Upper lobe of left lung (tissue), 6 donors: ENCODE data around the gene ERBIN. TPM values are rescaled to one million over a fixed set of nuclear protein-coding genes. Genes with fewer than 3 reads are reported as not detected.

Experiments
- ATAC-seq, 2 donors: fragments of 200-7000 bp; cut with Tn5 transposase; one replicate each; pipeline ENCODE4 v1.9.1; 2022; ENCODE audit warnings: mild to moderate bottlenecking in 2 of 2, moderate library complexity in 2 of 2; ENCODE audit not compliant: low FRiP score in 2 of 2
- DNase-seq, 2 donors: peaks; one replicate each; pipeline ENCODE4 v3.0.0-alpha.2; 2019 to 2020
- H3K27ac ChIP-seq, 4 donors: fragments of 200-600 bp; sonication (generic); one replicate each; pipeline ENCODE4 v1.5.1; 2016 to 2019
- H3K27me3 ChIP-seq, 4 donors: fragments of 200-600 bp; sonication (generic); one replicate each; pipeline ENCODE4 v1.5.1; 2017 to 2019
- H3K36me3 ChIP-seq, 4 donors: fragments of 200-600 bp; sonication (generic); one replicate each; pipeline ENCODE4 v1.5.1; 2016 to 2019
- H3K4me1 ChIP-seq, 4 donors: fragments of 200-600 bp; sonication (generic); one replicate each; pipeline ENCODE4 v1.5.1; 2018 to 2019
- H3K4me3 ChIP-seq, 4 donors: fragments of 200-600 bp; sonication (generic); one replicate each; pipeline ENCODE4 v1.5.1; 2017 to 2019; ENCODE audit warnings: mild to moderate bottlenecking in 2 of 4, moderate library complexity in 1 of 4
- H3K9me3 ChIP-seq, 4 donors: fragments of 200-600 bp; sonication (generic); one replicate each; pipeline ENCODE4 v1.5.1; 2018 to 2019
- EP300 ChIP-seq, 4 donors: sonication (generic); formaldehyde crosslinking; IDR thresholded peaks; one replicate each; pipeline ENCODE4 v1.5.1; 2017; ENCODE audit warnings: antibody characterized with exemption in 4 of 4, control low read depth in 2 of 4
- POLR2A ChIP-seq, 4 donors: fragments of 450-650 bp; IDR thresholded peaks; one replicate each; pipeline ENCODE4 v1.5.1; 2016 to 2017; ENCODE audit warnings: antibody characterized with exemption in 4 of 4, mild to moderate bottlenecking in 2 of 4
- POLR2AphosphoS5 ChIP-seq, 2 donors: sonication (generic); formaldehyde crosslinking; IDR thresholded peaks; one replicate each; pipeline ENCODE4 v1.5.1; 2017; ENCODE audit warnings: antibody characterized with exemption in 2 of 2
- WGBS, 2 donors: methylation state at CpG; one replicate each; pipeline ENCODE4 v1.1.5; 2017 to 2018; 5-methylcytosine and 5-hydroxymethylcytosine counted together
- total RNA-seq, 6 donors: library from RNA; depleted of rRNA in 4 of 6; stranded (reverse); fragments of >200 nt in 4 of 6; gene quantifications; one replicate each; pipeline versions ENCODE4 v1.1.0 to v1.2.1, GENCODE V29; 2016 to 2021
- TF ChIP-seq, protein P1 (sequence below), 6 experiments: fragments of 450-650 bp in 4 of 6; fragments of 200-600 bp in 2 of 6; sonication (generic) in 2 of 6; IDR thresholded peaks; one replicate each; pipeline ENCODE4 v1.5.1; 2016 to 2019; ENCODE audit warnings: antibody characterized with exemption in 6 of 6
- donor health status: DM: no; HTN: no; CAD: no; lungs with moderate emphysema.
- donor health status: DM: no; HTN: yes; CAD: no; lungs with severe emphysema.

ERBIN gene
- total RNA-seq, 6 donors from 2014 or later, result 21.0 to 111 (median 58.2) TPM

DNA sequence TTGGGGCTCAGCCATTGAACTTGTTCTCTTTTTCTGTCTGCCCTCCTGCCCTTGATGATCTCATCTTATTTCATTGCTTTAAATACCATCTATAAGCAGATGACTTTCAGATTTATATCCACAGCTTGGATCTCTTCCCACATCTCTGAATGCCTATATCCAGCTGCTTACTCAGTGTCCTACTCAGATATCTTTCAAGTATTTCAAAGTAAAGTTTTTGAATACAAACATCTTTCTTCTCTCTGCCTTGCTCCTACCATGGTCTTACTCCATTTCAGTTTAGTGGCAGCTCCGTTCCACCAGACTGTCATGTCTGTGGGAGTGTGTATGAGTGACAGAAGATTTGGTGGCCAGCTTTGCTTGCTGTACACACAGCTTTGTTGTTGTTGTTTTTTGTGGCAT is 59.7 kb downstream of the ERBIN start:
- 70 to 77% methylated on average over 1 of the region's 1 CpG for WGBS, 2 donors
- H3K27ac ChIP-seq, result no peak overlapping the region
- DNase-seq, result no peak
- no peak for ATAC-seq
- TF ChIP-seq EP300 (IDR thresholded peaks at IDR 0.05) (no peak), POLR2A (IDR thresholded peaks at IDR 0.05) (no peak), POLR2AphosphoS5 (IDR thresholded peaks at IDR 0.05) (no peak)
- TF ChIP-seq, protein P1, sequence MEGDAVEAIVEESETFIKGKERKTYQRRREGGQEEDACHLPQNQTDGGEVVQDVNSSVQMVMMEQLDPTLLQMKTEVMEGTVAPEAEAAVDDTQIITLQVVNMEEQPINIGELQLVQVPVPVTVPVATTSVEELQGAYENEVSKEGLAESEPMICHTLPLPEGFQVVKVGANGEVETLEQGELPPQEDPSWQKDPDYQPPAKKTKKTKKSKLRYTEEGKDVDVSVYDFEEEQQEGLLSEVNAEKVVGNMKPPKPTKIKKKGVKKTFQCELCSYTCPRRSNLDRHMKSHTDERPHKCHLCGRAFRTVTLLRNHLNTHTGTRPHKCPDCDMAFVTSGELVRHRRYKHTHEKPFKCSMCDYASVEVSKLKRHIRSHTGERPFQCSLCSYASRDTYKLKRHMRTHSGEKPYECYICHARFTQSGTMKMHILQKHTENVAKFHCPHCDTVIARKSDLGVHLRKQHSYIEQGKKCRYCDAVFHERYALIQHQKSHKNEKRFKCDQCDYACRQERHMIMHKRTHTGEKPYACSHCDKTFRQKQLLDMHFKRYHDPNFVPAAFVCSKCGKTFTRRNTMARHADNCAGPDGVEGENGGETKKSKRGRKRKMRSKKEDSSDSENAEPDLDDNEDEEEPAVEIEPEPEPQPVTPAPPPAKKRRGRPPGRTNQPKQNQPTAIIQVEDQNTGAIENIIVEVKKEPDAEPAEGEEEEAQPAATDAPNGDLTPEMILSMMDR (IDR thresholded peaks at IDR 0.05), result no peak
- H3K4me3 ChIP-seq, result no peak overlapping the region
- no peaks in the 10 kb centered on the region for H3K9me3 ChIP-seq
- no peaks in the 10 kb centered on the region for H3K36me3 ChIP-seq
- peaks cover 0 to 24% (median 6%) of the 10 kb centered on the region in 4 donors for H3K4me1 ChIP-seq
- H3K27me3 ChIP-seq, result no peaks in the 10 kb centered on the region

DNA sequence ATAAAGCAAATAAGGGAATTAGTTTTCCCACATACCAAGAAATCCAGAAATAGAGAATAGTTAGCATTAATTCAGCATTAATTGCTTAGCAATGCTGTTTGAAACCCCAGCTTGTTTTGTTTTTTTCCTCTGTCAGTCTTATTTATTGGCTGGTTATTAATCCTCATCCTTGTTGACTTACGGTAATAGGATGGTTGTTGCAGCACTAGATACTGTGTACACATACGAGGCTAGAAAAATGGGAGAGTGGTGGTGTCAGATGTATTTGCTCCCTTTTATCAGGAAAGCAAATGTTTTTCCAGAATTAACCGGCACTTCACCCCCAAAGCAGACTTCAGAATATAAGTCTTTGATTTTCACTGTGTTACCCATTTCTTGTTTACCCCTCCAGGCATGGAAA is 60.4 kb downstream of the ERBIN start:
- H3K9me3 ChIP-seq, result no peaks in the 10 kb centered on the region
- no peak overlapping the region for H3K4me3 ChIP-seq
- WGBS, 2 donors, result 71 to 72% methylated on average over 3 of the region's 3 CpGs
- H3K27me3 ChIP-seq, result no peaks in the 10 kb centered on the region
- DNase-seq, result no peak
- no peak for ATAC-seq
- H3K36me3 ChIP-seq, result no peaks in the 10 kb centered on the region
- H3K27ac ChIP-seq, result no peak overlapping the region
- H3K4me1 ChIP-seq, result peaks cover 0 to 21% (median 6%) of the 10 kb centered on the region in 4 donors
- TF ChIP-seq POLR2AphosphoS5 (IDR thresholded peaks at IDR 0.05) (no peak), EP300 (IDR thresholded peaks at IDR 0.05) (no peak), POLR2A (IDR thresholded peaks at IDR 0.05) (no peak)
- TF ChIP-seq, protein P1 (IDR thresholded peaks at IDR 0.05), result no peak

DNA sequence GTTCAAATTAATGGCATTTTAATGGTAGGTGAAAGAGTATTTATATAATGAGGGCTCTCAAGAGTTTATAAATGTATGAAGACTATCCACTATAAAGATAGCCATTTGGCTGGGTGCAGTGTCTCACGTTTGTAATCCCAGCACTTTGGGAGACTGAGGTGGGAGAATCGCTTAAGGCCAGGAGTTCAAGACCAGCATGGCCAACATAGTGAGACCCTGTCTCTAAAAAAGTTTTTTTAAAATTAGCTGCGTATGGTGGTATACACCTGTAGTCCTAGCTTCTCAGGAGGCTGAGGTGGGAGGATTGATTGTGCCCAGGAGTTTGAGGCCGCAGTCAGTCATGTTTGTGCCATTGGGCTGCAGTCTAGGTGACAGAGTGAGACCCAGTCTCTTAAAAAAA is 61.6 kb downstream of the ERBIN start:
- no peak for TF ChIP-seq EP300 (IDR thresholded peaks at IDR 0.05)
- TF ChIP-seq POLR2A (IDR thresholded peaks at IDR 0.05), result no peak
- no peak for TF ChIP-seq POLR2AphosphoS5 (IDR thresholded peaks at IDR 0.05)
- TF ChIP-seq, protein P1 (IDR thresholded peaks at IDR 0.05), result no peak
- DNase-seq (no peak), ATAC-seq (no peak)
- no peaks in the 10 kb centered on the region for H3K27me3 ChIP-seq
- H3K4me1 ChIP-seq, result peaks cover 0 to 16% (median 6%) of the 10 kb centered on the region in 4 donors
- H3K27ac ChIP-seq, result no peak overlapping the region
- peaks cover 0 to 9% (median 0%) of the 10 kb centered on the region in 4 donors for H3K36me3 ChIP-seq
- H3K9me3 ChIP-seq, result no peaks in the 10 kb centered on the region
- no peak overlapping the region for H3K4me3 ChIP-seq
- WGBS, 2 donors, result 93 to 94% methylated on average over 4 of the region's 4 CpGs

DNA sequence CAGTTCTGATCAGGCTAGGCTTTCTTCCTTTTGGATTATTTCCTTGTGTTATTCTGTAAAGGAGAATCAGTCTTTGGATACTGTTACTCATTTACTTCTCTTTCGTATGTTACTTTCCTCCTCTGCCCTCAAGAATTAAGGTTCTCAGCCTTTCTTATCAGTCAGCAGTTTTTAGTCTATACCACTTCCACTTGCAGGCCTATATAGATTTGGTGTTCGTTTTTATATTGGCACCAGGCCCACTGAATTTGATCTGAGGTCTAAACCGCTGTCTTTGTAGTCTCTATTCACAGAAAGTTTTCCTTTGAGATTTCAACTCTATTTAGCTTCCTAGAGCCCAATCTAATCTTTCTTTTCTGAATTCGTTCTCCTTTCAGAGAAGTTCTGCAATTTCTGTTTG is 62.8 kb downstream of the ERBIN start:
- Histone ChIP-seq H3K27me3 (no peaks in the 10 kb centered on the region), H3K4me3 (no peak overlapping the region), H3K27ac (no peak overlapping the region), H3K4me1 (peaks cover 0 to 12% (median 4%) of the 10 kb centered on the region in 4 donors), H3K9me3 (no peaks in the 10 kb centered on the region), H3K36me3 (peaks cover 0 to 10% (median 0%) of the 10 kb centered on the region in 4 donors)
- DNase-seq (no peak), ATAC-seq (no peak)
- WGBS, 2 donors, result 73% methylated on average over 4 of the region's 4 CpGs
- TF ChIP-seq POLR2AphosphoS5 (IDR thresholded peaks at IDR 0.05) (no peak), POLR2A (IDR thresholded peaks at IDR 0.05) (no peak), EP300 (IDR thresholded peaks at IDR 0.05) (no peak)
- TF ChIP-seq, protein P1 (IDR thresholded peaks at IDR 0.05), result no peak

DNA sequence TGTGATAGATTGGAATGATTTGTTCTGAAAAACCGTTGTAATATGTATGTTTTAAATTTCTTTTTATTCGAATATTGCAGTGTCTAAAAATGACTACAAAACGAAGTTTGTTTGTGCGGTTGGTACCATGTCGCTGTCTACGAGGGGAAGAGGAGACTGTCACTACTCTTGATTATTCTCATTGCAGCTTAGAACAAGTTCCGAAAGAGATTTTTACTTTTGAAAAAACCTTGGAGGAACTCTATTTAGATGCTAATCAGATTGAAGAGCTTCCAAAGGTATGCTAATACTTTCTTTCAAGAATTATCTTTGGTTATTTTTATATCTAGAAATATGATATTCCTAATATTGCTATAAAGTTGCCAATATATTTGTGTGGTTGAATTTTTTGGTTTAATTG is 66.3 kb downstream of the ERBIN start:
- H3K36me3 ChIP-seq, result peaks cover 0 to 18% (median 4%) of the 10 kb centered on the region in 4 donors
- no peak overlapping the region for H3K27ac ChIP-seq
- ATAC-seq (no peak), DNase-seq (no peak)
- no peaks in the 10 kb centered on the region for H3K4me1 ChIP-seq
- no peak overlapping the region for H3K4me3 ChIP-seq
- no peaks in the 10 kb centered on the region for H3K9me3 ChIP-seq
- WGBS, 2 donors, result 89 to 90% methylated on average over 7 of the region's 7 CpGs
- TF ChIP-seq, protein P1 (IDR thresholded peaks at IDR 0.05), result no peak
- no peak for TF ChIP-seq POLR2A (IDR thresholded peaks at IDR 0.05)
- TF ChIP-seq POLR2AphosphoS5 (IDR thresholded peaks at IDR 0.05), result no peak
- TF ChIP-seq EP300 (IDR thresholded peaks at IDR 0.05), result no peak
- no peaks in the 10 kb centered on the region for H3K27me3 ChIP-seq
